Measurements from ENCODE around the gene GRM5.
"Not testable (repeated sequence)": the region's sequence is repeated elsewhere in the genome, so short reads cannot be mapped to it uniquely, and the experiment has no call there.

The GRM5 gene

GRCh38 chr11:88882800-88883199 lies 183.0 kb downstream of the GRM5 start:
- not testable (repeated sequence) for H3K27me3 ChIP-seq (ENCODE audit: control insufficient read depth, insufficient read depth, low read length); H3K27ac ChIP-seq (ENCODE audit: low read depth, low read length); H3K36me3 ChIP-seq (ENCODE audit: control insufficient read depth, insufficient read depth, low read length); H3K9ac ChIP-seq (ENCODE audit: low read length); H3K4me1 ChIP-seq (ENCODE audit: control insufficient read depth, insufficient read depth, low read length); H3K4me3 ChIP-seq (ENCODE audit: low read depth, low read length)
- peaks cover 11% of the 10 kb centered on the region; the same call in 1 of the 2 replicates for H3K9me3 ChIP-seq (ENCODE audit: control insufficient read depth, insufficient read depth, low read depth, low read length)

GRCh38 chr11:88861618-88862017 lies 204.2 kb downstream of the GRM5 start:
- no peak overlapping the region for H3K4me3 ChIP-seq (ENCODE audit: low read depth, low read length)
- no peaks in the 10 kb centered on the region for H3K27me3 ChIP-seq (ENCODE audit: control insufficient read depth, insufficient read depth, low read length)
- H3K36me3 ChIP-seq (ENCODE audit: control insufficient read depth, insufficient read depth, low read length), result no peaks in the 10 kb centered on the region
- H3K9me3 ChIP-seq (ENCODE audit: control insufficient read depth, insufficient read depth, low read depth, low read length), result no peaks in the 10 kb centered on the region
- no peak overlapping the region for H3K9ac ChIP-seq (ENCODE audit: low read length)
- no peak overlapping the region for H3K27ac ChIP-seq (ENCODE audit: low read depth, low read length)
- no peaks in the 10 kb centered on the region for H3K4me1 ChIP-seq (ENCODE audit: control insufficient read depth, insufficient read depth, low read length)

- H3K9me3 ChIP-seq (ENCODE audit: control insufficient read depth, insufficient read depth, low read depth, low read length); H3K4me1 ChIP-seq (ENCODE audit: control insufficient read depth, insufficient read depth, low read length); H3K27ac ChIP-seq (ENCODE audit: low read depth, low read length); H3K36me3 ChIP-seq (ENCODE audit: control insufficient read depth, insufficient read depth, low read length); H3K4me3 ChIP-seq (ENCODE audit: low read depth, low read length); H3K9ac ChIP-seq (ENCODE audit: low read length); H3K27me3 ChIP-seq (ENCODE audit: control insufficient read depth, insufficient read depth, low read length): not testable (repeated sequence)
These were observed 205.4 kb downstream of the GRM5 start for GRCh38 chr11:88860431-88860830.

GRCh38 chr11:88853963-88854362 lies 211.8 kb downstream of the GRM5 start:
- H3K4me3 ChIP-seq (ENCODE audit: low read depth, low read length); H3K27ac ChIP-seq (ENCODE audit: low read depth, low read length); H3K9me3 ChIP-seq (ENCODE audit: control insufficient read depth, insufficient read depth, low read depth, low read length); H3K36me3 ChIP-seq (ENCODE audit: control insufficient read depth, insufficient read depth, low read length); H3K9ac ChIP-seq (ENCODE audit: low read length); H3K4me1 ChIP-seq (ENCODE audit: control insufficient read depth, insufficient read depth, low read length); H3K27me3 ChIP-seq (ENCODE audit: control insufficient read depth, insufficient read depth, low read length): not testable (repeated sequence)

GRCh38 chr11:88851547-88851946 lies 214.2 kb downstream of the GRM5 start:
- not testable (repeated sequence) for H3K27ac ChIP-seq (ENCODE audit: low read depth, low read length); H3K9ac ChIP-seq (ENCODE audit: low read length); H3K4me1 ChIP-seq (ENCODE audit: control insufficient read depth, insufficient read depth, low read length); H3K36me3 ChIP-seq (ENCODE audit: control insufficient read depth, insufficient read depth, low read length); H3K4me3 ChIP-seq (ENCODE audit: low read depth, low read length); H3K9me3 ChIP-seq (ENCODE audit: control insufficient read depth, insufficient read depth, low read depth, low read length); H3K27me3 ChIP-seq (ENCODE audit: control insufficient read depth, insufficient read depth, low read length)

GRCh38 chr11:88849773-88850172 lies 216.0 kb downstream of the GRM5 start:
- H3K9me3 ChIP-seq (ENCODE audit: control insufficient read depth, insufficient read depth, low read depth, low read length); H3K27ac ChIP-seq (ENCODE audit: low read depth, low read length); H3K36me3 ChIP-seq (ENCODE audit: control insufficient read depth, insufficient read depth, low read length); H3K27me3 ChIP-seq (ENCODE audit: control insufficient read depth, insufficient read depth, low read length); H3K4me1 ChIP-seq (ENCODE audit: control insufficient read depth, insufficient read depth, low read length); H3K4me3 ChIP-seq (ENCODE audit: low read depth, low read length); H3K9ac ChIP-seq (ENCODE audit: low read length): not testable (repeated sequence)

- no peaks in the 10 kb centered on the region for H3K9me3 ChIP-seq (ENCODE audit: control insufficient read depth, insufficient read depth, low read depth, low read length)
- no peak overlapping the region for H3K9ac ChIP-seq (ENCODE audit: low read length)
- no peaks in the 10 kb centered on the region for H3K27me3 ChIP-seq (ENCODE audit: control insufficient read depth, insufficient read depth, low read length)
- H3K4me3 ChIP-seq (ENCODE audit: low read depth, low read length), result no peak overlapping the region
- no peaks in the 10 kb centered on the region for H3K36me3 ChIP-seq (ENCODE audit: control insufficient read depth, insufficient read depth, low read length)
- no peaks in the 10 kb centered on the region for H3K4me1 ChIP-seq (ENCODE audit: control insufficient read depth, insufficient read depth, low read length)
- H3K27ac ChIP-seq (ENCODE audit: low read depth, low read length), result no peak overlapping the region
These were observed 216.4 kb downstream of the GRM5 start for GRCh38 chr11:88849368-88849767.

- H3K9ac ChIP-seq (ENCODE audit: low read length); H3K9me3 ChIP-seq (ENCODE audit: control insufficient read depth, insufficient read depth, low read depth, low read length); H3K27me3 ChIP-seq (ENCODE audit: control insufficient read depth, insufficient read depth, low read length); H3K27ac ChIP-seq (ENCODE audit: low read depth, low read length); H3K4me3 ChIP-seq (ENCODE audit: low read depth, low read length); H3K36me3 ChIP-seq (ENCODE audit: control insufficient read depth, insufficient read depth, low read length); H3K4me1 ChIP-seq (ENCODE audit: control insufficient read depth, insufficient read depth, low read length): not testable (repeated sequence)
These were observed 219.5 kb downstream of the GRM5 start for GRCh38 chr11:88846266-88846665.

GRCh38 chr11:88844941-88845340 lies 220.8 kb downstream of the GRM5 start:
- H3K9me3 ChIP-seq (ENCODE audit: control insufficient read depth, insufficient read depth, low read depth, low read length), result not testable (repeated sequence)

GRCh38 chr11:88843766-88844426 lies 221.9 kb downstream of the GRM5 start:
- not testable (repeated sequence) for H3K36me3 ChIP-seq (ENCODE audit: control insufficient read depth, insufficient read depth, low read length); H3K4me3 ChIP-seq (ENCODE audit: low read depth, low read length); H3K27ac ChIP-seq (ENCODE audit: low read depth, low read length); H3K9me3 ChIP-seq (ENCODE audit: control insufficient read depth, insufficient read depth, low read depth, low read length); H3K9ac ChIP-seq (ENCODE audit: low read length); H3K4me1 ChIP-seq (ENCODE audit: control insufficient read depth, insufficient read depth, low read length); H3K27me3 ChIP-seq (ENCODE audit: control insufficient read depth, insufficient read depth, low read length)

More at GRCh38 chr11:88844941-88845340, 220.8 kb downstream of the GRM5 start:
- H3K27me3 ChIP-seq (ENCODE audit: control insufficient read depth, insufficient read depth, low read length); H3K36me3 ChIP-seq (ENCODE audit: control insufficient read depth, insufficient read depth, low read length); H3K4me3 ChIP-seq (ENCODE audit: low read depth, low read length); H3K9ac ChIP-seq (ENCODE audit: low read length); H3K4me1 ChIP-seq (ENCODE audit: control insufficient read depth, insufficient read depth, low read length); H3K27ac ChIP-seq (ENCODE audit: low read depth, low read length): not testable (repeated sequence)

- H3K27ac ChIP-seq (ENCODE audit: low read depth, low read length), result not testable (repeated sequence)
These were observed 227.6 kb downstream of the GRM5 start for GRCh38 chr11:88838139-88838538.

GRCh38 chr11:88835709-88836108 lies 230.1 kb downstream of the GRM5 start:
- H3K27ac ChIP-seq (ENCODE audit: low read depth, low read length); H3K9me3 ChIP-seq (ENCODE audit: control insufficient read depth, insufficient read depth, low read depth, low read length); H3K4me3 ChIP-seq (ENCODE audit: low read depth, low read length); H3K9ac ChIP-seq (ENCODE audit: low read length); H3K27me3 ChIP-seq (ENCODE audit: control insufficient read depth, insufficient read depth, low read length); H3K36me3 ChIP-seq (ENCODE audit: control insufficient read depth, insufficient read depth, low read length); H3K4me1 ChIP-seq (ENCODE audit: control insufficient read depth, insufficient read depth, low read length): not testable (repeated sequence)

More at GRCh38 chr11:88838139-88838538, 227.6 kb downstream of the GRM5 start:
- not testable (repeated sequence) for H3K27me3 ChIP-seq (ENCODE audit: control insufficient read depth, insufficient read depth, low read length); H3K4me1 ChIP-seq (ENCODE audit: control insufficient read depth, insufficient read depth, low read length); H3K36me3 ChIP-seq (ENCODE audit: control insufficient read depth, insufficient read depth, low read length); H3K9ac ChIP-seq (ENCODE audit: low read length); H3K4me3 ChIP-seq (ENCODE audit: low read depth, low read length); H3K9me3 ChIP-seq (ENCODE audit: control insufficient read depth, insufficient read depth, low read depth, low read length)
